NCI-H128 (cell line): ENCODE measurements around the gene EPS8.

Experiments
- DNase-seq: peaks from one replicate; lab custom pipeline; 2025; ENCODE audit not compliant: unreplicated experiment; lab: John Stamatoyannopoulos, UW

EPS8 gene

GRCh38 chr12:15800278-15800677 is 11.1 kb upstream of the EPS8 start:
- DNase-seq: no peak

GRCh38 chr12:15797818-15798217 is 8.6 kb upstream of the EPS8 start:
- DNase-seq: no peak

GRCh38 chr12:15796493-15797141 is 7.4 kb upstream of the EPS8 start:
- no peak for DNase-seq

- no peak for DNase-seq
These were observed 5.6 kb upstream of the EPS8 start for GRCh38 chr12:15794836-15795235.

GRCh38 chr12:15794196-15794595 is 5.0 kb upstream of the EPS8 start:
- no peak for DNase-seq

GRCh38 chr12:15788233-15789219 is 662 bp downstream of the EPS8 start:
- peak; percentile 43 for DNase-seq

DNA sequence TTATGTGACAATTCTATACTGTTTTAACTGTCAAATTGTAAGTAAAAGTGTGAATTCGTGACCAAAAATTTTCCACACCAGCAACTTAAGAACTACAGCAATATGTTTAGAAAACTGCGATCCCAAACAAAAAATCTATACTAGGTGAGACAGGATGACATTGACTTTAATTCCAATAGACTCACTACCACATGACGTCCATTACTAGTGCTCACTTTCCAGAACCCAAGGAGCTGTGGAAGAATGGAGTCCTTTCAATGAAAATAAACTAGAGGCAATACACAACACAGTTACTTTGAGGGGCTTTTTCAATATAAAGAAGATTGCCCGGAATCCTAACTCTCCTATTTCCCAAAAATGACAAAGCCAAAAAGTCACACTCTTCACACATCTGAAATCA is 1.4 kb downstream of the EPS8 start:
- DNase-seq: no peak

DNA sequence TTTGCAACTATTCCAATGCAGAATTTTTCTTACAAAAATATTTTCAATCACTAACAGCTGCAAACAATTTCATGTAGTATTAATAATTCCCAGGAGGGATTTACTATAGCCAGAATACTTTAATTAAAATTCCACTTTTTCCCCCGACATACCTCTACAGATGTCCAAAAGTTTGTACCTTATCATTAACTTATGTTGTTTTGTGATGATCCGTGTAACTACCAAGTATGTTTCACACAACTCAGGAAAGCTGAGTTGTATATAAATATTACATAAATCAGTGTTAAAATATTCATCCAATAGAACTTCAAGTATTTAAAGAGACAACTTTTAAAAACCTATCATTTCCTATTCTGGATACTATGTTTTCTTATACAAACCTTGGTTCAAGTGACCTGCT is 2.4 kb downstream of the EPS8 start:
- no peak for DNase-seq

DNA sequence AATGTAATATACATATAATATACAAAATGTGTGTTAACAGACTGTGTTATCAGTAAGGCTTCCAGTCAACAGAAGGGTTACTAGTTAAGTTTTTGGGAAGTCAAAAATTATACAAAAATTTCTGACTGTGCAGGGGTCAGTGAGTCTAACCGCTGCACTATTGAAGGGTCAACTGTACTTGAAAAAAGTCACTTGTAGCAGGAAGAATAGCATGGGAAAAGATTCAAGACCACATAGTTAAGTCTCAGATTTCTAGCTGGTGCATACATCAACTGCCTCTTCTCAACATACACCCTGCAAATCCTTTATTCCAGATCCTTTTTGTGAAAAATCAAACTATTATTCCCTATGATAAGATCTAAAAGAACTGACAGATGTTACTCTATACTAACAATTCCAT is 5.9 kb downstream of the EPS8 start:
- no peak for DNase-seq

- DNase-seq: no peak
These were observed 6.5 kb downstream of the EPS8 start for GRCh38 chr12:15782667-15783066.

DNA sequence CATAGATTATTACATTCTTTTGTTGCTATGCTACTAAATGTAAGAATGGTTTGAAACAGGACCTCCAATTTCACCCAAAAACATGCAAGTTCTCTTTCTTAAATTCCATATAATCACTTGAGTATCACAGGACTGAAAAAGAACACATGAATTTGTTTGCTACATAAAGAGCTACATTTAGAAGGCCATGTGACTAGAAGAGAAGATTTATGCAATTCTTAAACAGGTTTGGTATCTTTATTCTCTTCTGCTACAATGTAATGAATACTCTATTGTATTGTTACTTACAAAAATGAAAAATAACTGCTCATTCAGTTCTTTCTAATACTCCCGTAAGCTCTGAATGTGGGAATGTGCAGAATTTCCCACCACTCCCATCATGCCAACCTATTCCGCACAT is 9.3 kb downstream of the EPS8 start:
- DNase-seq: no peak

DNA sequence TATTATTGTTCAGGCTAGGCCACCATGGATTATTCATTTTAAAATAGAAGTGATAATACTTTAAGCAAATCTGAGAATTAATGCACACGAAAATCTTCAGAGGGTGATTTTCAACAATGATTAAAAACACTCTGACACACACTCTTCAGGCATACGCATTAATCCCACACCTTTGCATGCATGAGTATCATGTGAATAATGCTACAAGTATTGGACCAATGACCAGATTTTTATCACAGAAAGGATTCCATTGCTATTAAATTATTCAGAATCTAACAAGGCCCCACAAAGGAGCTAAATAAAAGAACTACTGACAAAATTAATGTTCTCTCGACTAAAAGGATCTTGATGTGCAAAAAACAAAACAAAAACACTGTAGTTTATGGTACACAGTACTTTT is 11.1 kb downstream of the EPS8 start:
- DNase-seq: no peak

GRCh38 chr12:15777355-15778012 is 11.7 kb downstream of the EPS8 start:
- DNase-seq: no peak

- DNase-seq: no peak
These were observed 12.7 kb downstream of the EPS8 start for GRCh38 chr12:15776532-15776931.

DNA sequence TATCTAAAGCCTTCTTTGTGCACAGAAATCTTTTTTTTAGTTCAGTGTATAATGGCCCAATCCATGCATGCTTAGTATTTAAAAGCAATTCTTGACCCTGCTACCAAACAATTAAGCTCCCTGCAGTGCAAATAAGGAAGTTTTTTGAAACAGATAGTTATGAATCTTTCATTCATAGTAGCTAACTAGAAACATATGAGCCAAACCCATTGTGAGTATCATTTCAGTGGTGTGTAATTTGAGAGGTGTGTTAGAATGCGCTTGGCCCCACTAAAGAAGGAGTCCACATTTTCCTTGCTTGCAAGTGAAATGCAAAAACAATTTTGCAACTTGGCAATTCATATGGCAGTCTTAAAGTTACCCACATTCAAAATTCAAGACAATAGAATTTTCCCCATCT is 14.4 kb downstream of the EPS8 start:
- no peak for DNase-seq

DNA sequence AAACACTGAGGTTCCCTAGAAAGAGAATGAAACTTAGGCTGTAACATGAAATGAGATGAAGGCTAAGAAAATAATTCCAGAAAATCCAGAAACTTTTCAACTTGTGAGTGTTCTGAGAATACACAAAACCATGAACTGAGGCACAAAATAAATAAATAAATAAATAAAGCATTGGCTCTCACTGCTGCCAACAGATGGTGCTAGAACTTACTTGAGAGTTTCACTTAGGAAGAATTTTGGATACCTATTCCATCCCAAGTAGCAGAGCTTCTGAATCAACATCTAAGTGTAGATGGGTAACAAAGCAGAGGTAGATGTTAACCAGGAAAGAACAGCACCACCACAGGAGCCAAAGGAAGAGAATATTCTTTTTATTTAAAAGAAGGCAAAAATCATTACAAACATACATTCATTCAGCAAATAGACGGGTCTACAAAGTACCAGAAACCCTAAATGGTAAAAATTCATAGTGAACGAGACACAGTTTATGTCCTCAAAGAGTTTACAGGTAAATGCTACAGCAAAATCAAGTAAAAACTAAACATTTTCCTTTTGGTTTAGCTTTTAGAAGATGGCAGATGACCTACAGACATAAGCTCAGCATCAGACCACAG is 16.7 kb downstream of the EPS8 start:
- no peak for DNase-seq

GRCh38 chr12:15770581-15770980 is 18.6 kb downstream of the EPS8 start:
- DNase-seq: no peak

- no peak for DNase-seq
These were observed 19.2 kb downstream of the EPS8 start for GRCh38 chr12:15770021-15770420.

DNA sequence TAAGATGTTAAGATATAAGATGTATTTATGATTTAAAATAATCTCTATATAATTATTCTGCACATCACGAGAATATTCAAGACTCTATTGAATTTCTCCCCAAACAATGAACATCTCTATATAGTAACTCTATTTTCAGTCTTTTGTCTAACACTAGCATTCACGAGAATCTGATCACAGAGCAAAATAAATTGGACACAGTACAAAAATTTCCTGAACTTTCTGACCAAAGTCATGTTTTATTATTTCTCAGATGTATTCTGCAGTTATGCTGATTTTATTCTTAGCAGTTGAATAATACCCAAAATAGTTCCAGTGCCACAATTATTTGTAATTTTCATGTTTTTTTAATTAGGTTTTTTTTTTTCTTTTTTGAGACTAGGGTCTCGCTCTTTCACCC is 19.6 kb downstream of the EPS8 start:
- DNase-seq: no peak

- no peak for DNase-seq
These were observed 21.9 kb downstream of the EPS8 start for GRCh38 chr12:15767301-15767700.

DNA sequence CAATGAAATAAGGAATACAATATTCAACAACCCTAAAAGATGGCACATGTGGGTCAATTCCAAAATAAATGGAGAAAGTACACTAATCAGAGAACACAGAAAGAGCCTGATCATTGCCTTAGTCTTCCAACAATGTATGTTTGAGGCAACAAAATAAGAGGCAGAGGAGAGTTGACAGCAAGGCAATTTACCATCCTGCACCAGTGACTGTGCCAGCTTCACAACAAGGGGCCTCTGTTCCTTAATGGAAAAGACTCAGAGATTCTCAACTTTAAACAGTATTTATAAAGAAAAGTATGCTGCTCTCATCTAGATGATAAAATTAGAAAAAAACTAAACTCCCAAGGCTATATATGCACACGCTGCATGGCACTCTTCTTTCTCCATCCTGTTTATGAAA is 25.9 kb downstream of the EPS8 start:
- DNase-seq: no peak
